Hematopoietic multipotent progenitor cell treated with erythropoietin and hydrocortisone succinate and interleukin-3 and kit ligand, for 15 days (in vitro differentiated cells): ENCODE measurements around the gene IFNL1.
"Not testable (repeated sequence)": the region's sequence is repeated elsewhere in the genome, so short reads cannot be mapped to it uniquely, and the experiment has no call there.

Experiments used
- DNase-seq: peaks from one replicate; pipeline ENCODE4 v3.0.0-alpha.2; 2015; ENCODE audit warnings: low spot score

IFNL1 gene

DNA sequence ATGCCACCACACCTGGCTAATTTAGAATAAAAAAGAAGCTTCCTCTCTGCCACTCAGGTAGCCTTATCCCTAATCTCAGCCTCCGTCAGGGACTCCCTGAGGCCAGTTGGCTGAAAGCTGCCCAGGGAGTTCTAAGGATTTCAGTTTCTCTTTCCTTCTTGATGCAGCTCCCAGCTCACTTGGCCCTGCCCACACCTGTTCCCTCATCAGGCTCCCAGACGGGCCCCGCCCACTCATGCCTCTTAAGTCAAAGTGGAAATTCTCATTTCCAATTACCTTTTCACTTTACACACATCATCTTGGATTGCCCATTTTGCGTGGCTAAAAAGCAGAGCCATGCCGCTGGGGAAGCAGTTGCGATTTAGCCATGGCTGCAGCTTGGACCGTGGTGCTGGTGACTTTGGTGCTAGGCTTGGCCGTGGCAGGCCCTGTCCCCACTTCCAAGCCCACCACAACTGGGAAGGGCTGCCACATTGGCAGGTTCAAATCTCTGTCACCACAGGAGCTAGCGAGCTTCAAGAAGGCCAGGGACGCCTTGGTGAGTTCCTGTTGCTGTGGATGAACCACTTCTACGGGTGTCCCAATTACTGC lies at the start of gene IFNL1:
TSS of gene IFNL1 (plus strand) at position 353 of the 591 bp plus-strand sequence. CDS start at position 368, 15 bp downstream.
- DNase-seq = no peak

- peak; percentile 14 for DNase-seq
Measured at GRCh38 chr19:39246951-39247669, 49.1 kb upstream of the IFNL1 start.

DNA sequence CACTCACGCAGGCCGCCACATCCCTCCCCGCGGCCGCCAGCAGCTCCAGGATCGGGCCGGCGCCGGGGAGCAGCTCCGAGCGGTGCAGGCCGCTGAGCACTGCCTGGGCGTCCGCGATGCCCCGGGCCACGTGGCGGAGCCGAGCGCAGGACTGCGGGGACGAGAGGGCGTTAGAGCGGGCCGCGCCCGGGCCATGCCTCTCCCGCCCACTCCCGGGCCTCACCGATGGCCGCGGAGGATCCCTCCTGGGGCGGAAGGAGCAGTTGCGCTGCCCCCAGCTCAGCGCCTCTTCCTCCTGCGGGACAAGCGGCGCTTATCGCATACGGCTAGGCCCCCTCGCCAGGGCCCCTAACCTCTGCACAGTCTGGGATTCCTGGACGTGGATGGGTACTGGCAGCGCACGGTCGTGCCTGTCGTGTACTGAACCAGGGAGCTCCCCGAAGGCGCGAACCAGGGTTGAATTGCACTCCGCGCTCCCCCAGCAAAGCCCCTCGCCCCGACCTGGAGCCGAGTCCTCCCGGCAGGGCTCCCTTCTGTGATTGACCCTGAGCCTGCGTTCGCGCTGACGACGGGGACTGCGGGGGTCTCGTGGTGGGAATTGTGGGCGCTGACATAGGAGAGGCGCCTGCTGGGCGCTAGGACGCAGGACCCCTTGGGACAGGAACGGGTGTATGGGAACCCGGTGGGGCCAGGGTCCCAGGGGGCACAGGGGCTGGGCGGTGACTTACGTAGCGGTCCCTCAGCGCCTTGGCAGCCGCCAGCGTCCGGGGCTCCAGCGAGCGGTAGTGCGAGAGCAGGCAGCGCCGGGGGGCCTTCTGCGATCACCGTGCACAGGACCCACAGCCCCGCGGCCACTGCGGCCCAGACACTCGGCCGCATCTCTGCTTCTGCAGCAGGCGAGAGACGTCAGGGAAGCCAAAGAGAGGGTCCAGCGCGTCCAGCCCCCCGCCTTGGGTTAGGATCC lies 48.2 kb upstream of the IFNL1 start:
- DNase-seq = no peak

DNA sequence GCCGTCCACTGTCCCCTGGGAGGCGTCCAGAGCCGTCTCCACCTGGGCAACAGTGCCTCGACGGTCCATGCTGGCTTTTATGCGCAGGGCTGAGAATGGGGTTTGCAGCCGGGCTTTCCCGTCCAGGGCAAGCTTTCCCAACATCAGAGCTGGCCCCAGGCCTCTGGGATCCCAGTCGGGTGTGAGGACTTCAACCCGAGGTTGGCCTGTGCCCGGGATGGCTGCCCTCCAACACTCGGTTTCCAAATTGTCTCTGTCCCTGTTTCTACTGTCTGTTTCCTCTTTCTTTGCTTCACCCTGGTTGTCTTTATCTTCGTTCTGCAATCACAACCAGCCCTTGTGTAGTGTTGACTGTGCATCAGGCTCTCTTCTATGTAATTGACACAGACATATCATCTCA lies 47.4 kb upstream of the IFNL1 start, which contains the start of gene IFNL4:
TSS of gene IFNL4 (minus strand) at position 51 of the 400 bp plus-strand sequence.
- DNase-seq = no peak

GRCh38 chr19:39251081-39251480 lies 45.1 kb upstream of the IFNL1 start:
- no peak for DNase-seq

DNA sequence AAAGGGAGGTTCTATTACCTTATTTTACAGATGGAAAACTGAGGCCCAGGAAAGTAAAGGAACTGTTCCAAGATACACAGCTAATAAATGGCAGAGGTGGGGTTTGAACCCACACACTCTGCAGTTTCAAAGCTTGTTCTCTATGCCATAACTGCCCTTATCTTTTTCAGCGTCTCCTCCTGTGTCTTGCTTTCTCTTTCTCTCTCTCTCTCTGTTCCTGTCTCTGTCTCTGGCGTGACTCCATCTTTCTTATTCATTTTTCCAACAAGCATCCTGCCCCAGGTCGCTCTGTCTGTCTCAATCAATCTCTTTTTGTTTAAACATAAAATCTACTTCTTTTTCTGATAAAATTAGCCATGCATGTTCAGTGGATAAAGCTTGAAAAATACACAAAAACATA lies 44.4 kb upstream of the IFNL1 start:
- peak; percentile 38 for DNase-seq

- DNase-seq = peak; percentile 49
Measured at GRCh38 chr19:39252458-39252857, 43.7 kb upstream of the IFNL1 start.

GRCh38 chr19:39253374-39254149 lies 42.6 kb upstream of the IFNL1 start:
- DNase-seq = no peak

DNA sequence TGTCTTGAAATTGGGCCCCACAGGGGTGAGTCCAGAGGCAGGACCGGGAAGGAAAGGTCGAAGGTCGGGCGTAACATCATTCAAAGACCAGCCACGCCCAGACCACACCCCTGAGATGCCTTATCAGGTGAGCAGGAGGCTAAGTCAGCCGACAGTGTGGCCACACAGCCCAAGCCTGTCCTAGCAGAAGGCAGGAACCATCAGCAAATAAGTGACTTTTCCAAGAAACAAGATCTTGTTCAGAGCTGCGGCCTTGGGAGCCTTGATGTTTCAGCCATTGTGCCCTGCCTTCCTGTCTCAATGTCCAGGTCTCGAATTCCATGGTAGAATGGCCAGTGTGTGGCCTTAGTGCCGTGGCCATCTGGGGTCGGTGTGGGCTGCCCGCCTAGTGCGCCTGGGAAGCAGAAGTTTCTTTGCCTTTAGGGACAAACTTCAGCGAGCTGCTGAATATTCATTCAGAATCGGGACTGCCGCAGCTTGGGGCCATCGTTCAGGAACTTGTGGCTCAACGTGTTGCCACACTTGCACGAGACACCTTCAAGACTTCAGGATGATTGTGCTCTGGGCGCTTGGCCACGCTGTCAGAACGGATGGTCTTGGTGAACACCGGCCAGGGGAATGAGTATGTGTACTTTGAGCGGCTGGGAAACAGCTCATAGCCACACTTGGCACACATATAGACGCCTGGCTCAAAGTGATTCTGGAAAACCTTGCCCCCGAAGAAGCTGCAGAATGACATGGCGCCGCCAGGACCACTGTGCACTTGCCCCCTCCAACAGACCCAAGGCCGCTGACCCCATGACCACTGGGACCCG lies 41.5 kb upstream of the IFNL1 start:
- peak; percentile 18 for DNase-seq

DNA sequence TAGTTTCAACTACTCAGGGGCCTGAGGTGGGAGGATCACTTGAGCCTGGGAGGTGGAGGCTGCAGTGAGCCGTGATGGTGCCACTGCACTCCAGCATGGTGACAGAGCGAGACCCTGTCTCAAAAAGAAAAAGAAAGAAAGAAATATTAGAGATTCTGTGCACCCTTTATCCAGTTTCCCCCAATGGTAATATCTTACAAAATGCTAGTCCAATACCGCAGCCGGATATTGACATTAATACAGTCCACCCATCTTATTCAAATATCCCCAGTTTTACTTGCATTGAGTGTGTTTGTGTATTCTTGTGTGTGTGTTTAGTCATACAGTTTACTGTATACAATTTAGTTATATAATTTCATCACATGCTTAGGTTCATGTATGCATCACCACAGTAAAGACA lies 39.0 kb upstream of the IFNL1 start:
- DNase-seq = no peak

- DNase-seq = no peak
Measured at GRCh38 chr19:39261704-39262103, 34.5 kb upstream of the IFNL1 start.

GRCh38 chr19:39262496-39262895 lies 33.7 kb upstream of the IFNL1 start:
- no peak for DNase-seq

DNA sequence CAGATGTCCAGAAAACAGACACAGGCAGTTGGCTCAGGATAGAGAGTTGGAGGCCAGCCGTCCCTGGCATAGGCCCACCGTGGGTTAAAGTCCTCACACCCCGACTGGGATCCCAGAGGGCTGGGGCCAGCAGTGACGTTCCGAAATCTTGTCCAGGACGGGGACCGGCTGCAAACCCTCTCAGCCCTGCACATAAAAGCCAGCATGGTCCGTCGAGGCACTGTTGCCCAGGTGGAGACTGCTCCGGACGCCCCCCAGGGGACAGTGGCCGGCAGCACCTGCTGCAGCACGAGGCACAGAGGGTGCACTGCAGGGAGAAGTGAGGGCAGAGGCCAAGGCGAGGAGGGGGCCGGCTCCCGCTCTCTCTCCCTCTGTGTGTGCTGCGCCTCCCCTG lies 32.3 kb upstream of the IFNL1 start:
- DNase-seq = no peak

DNA sequence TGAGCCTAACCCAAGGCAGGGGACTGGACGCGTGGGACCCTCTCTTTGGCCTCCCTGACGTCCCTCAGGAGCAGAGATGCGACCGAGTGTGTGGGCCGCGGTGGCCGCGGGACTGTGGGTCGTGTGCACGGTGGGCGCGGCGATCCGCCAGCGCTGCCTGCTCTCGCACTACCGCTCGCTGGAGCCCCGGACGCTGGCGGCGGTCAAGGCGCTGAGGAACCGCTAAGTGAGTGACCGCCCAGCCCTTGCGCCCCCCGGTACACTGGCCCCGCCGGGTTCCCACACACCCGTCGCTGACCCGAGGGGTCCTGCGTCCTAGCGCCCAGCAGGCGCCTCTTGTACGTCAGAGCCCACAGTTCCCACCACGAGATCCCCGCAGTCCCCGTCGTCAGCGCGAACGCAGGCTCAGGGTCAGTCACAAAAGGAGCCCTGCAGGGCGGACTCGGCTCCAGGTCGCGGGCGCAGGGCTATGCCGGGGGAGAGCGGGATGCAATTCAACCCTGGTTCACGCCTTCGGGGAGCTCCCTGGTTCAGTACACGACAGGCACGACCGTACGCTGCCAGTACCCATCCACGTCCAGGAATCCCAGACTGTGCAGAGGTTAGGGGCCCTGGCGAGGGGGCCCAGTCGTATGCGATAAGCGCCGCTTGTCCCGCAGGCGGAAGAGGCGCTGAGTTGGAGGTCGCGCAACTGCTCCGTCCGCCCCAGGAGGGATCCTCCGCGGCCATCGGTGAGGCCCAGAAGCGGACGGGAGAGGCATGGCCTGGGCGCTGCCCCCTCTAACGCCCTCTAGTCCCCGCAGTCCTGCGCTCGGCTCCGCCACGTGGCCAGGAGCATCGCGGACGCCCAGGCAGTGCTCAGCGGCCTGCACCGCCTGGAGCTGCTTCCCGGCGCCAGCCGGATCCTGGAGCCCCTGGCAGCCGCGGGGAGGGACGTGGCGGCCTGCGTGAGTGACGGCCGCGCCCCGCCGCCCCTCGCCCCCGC lies 31.6 kb upstream of the IFNL1 start:
- DNase-seq = no peak

DNA sequence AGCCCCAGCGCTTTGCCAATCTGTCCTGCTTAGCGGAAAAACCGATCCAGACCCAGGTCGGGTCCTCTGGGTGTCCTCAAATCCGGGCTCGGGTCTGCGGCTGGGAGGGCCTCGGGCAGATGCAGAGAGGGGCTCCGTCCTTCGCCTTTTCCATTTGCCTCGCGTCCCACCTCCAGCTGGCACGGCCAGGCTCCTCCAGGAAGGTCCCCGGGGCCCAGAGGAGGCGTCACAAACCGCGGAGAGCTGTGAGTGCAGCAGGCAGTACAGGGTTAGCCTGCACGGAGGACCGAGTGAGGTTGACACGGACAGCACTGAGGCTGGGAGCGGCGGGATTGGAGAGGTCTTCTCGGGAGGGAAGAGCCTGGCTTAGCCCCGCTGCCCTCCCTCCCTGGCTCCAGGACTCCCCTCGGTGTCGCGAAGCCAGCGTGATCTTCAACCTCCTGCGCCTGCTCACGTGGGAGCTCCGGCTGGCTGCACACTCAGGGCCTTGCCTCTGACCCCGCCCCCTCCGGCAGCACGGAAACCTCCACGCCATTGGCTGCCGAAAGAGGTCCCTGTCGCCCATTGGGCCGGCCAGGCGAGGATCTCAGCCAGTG lies 30.8 kb upstream of the IFNL1 start:
- no peak for DNase-seq

- DNase-seq = not testable (repeated sequence)
Measured at GRCh38 chr19:39268085-39268484, 28.1 kb upstream of the IFNL1 start, which contains the start of gene IFNL2. Gene IFNL2 (plus strand): TSS chr19:39268396. CDS start chr19:39268569, 173 bp downstream.

DNA sequence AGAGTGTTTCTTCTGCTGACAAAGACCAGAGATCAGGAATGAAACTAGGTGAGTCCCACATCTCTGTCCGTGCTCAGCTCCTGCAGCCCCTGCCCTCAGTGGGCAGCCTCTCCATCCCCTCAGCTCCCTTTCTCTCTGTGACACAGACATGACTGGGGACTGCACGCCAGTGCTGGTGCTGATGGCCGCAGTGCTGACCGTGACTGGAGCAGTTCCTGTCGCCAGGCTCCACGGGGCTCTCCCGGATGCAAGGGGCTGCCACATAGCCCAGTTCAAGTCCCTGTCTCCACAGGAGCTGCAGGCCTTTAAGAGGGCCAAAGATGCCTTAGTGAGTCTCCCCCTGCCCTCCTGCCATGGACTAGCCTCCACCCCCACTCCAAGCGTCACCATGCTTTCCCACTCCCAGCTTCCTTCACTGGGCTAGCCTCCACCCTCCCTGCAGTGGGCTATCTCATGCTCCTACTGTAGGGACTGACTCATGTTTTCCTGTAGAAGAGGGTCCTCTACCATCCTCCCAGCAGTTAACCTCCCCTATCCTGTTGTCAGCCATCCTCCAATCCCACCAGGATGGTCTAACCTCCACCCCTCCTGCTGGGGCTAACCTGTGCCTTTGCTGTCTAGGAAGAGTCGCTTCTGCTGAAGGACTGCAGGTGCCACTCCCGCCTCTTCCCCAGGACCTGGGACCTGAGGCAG lies 27.5 kb upstream of the IFNL1 start:
- DNase-seq = not testable (repeated sequence)

DNA sequence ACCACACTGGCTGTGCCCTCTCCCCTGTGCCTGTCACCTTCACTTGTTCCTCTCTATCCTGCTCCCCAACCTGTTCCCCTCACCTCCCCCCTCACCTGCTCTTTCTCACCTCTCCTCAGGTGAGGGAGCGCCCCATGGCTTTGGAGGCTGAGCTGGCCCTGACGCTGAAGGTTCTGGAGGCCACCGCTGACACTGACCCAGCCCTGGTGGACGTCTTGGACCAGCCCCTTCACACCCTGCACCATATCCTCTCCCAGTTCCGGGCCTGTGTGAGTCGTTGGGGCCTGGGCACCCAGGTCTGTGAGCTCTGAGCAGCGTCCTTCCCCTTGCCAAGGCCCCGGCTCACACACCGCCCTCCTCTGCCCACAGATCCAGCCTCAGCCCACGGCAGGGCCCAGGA lies 26.8 kb upstream of the IFNL1 start:
- DNase-seq = not testable (repeated sequence)
